ENCODE results near the gene DPH1.

Gene DPH1

DNA sequence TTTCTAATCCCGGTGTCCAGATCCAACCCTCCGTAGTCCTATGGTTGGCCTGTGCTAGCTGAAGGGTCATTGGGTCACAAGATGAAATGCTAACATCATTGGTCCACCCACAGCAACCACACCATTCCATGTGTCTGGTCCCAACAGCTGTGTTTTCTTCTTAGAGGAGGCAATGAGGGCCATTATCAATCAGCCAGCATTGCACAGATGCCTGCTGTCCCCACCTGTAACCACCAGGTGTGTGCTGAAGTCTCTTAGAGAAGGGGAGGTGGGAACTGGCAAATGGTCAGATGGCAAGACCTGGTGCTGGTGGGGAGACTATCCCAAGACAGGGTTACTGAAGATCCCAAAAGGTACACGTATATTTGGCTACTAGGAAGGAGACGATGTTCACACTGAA is 62.3 kb downstream of the DPH1 start:
- H3K4me1 ChIP-seq = peaks cover 0 to 54% (median 30%) of the 10 kb centered on the region in 4 donors
- H3K27me3 ChIP-seq = no peaks in the 10 kb centered on the region
- H3K27ac ChIP-seq = no peak overlapping the region
- DNase-seq = no peak
- intact Hi-C loops (cut with DNase I; ENCODE audit: low total_unique reads) = no loop called here
- TF ChIP-seq, protein P1, sequence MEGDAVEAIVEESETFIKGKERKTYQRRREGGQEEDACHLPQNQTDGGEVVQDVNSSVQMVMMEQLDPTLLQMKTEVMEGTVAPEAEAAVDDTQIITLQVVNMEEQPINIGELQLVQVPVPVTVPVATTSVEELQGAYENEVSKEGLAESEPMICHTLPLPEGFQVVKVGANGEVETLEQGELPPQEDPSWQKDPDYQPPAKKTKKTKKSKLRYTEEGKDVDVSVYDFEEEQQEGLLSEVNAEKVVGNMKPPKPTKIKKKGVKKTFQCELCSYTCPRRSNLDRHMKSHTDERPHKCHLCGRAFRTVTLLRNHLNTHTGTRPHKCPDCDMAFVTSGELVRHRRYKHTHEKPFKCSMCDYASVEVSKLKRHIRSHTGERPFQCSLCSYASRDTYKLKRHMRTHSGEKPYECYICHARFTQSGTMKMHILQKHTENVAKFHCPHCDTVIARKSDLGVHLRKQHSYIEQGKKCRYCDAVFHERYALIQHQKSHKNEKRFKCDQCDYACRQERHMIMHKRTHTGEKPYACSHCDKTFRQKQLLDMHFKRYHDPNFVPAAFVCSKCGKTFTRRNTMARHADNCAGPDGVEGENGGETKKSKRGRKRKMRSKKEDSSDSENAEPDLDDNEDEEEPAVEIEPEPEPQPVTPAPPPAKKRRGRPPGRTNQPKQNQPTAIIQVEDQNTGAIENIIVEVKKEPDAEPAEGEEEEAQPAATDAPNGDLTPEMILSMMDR (IDR thresholded peaks at IDR 0.05) = no peak
- peaks cover 0 to 9% (median 0%) of the 10 kb centered on the region in 3 donors for H3K36me3 ChIP-seq
- no peaks in the 10 kb centered on the region for H3K9me3 ChIP-seq
- no peak overlapping the region for H3K4me3 ChIP-seq

DNA sequence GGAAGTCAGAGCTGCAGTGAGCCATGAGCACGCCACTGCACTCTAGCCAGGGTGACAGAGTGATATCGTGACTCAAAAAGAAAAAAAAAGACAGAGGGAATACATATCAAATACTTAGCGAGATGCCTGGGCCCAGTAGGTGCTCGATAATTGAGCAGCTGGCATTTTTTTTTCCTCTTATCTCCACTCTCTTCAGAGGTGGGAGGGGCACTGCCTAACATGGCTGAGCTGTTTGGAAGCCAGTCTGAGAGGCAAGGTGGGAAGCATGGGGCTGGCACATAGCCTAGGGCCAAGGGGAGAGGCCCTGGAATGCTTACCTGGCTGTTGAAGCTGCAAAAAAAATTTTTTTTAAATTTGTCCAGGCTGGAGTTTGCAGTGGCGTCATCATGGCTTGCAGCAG is 63.4 kb downstream of the DPH1 start:
- no peak overlapping the region for H3K4me3 ChIP-seq
- H3K27ac ChIP-seq = no peak overlapping the region
- TF ChIP-seq, protein P1 (IDR thresholded peaks at IDR 0.05) = no peak
- DNase-seq = no peak
- H3K36me3 ChIP-seq = no peaks in the 10 kb centered on the region
- peaks cover 0 to 43% (median 22%) of the 10 kb centered on the region in 4 donors for H3K4me1 ChIP-seq
- intact Hi-C loops (cut with DNase I; ENCODE audit: low total_unique reads) = no loop called here
- H3K27me3 ChIP-seq = no peaks in the 10 kb centered on the region
- no peaks in the 10 kb centered on the region for H3K9me3 ChIP-seq

All from tibial artery (tissue), 4 donors.